NCI-H2107 (cell line): ENCODE measurements around the gene ZC3H7B.
"Not testable (repeated sequence)": the region's sequence is repeated elsewhere in the genome, so short reads cannot be mapped to it uniquely, and the experiment has no call there.

Experiments
- DNase-seq: peaks from one replicate; lab custom pipeline; 2025; lab: John Stamatoyannopoulos, UW

Gene ZC3H7B

GRCh38 chr22:41285820-41286638, 15.3 kb upstream of the ZC3H7B start, which contains the start of gene RANGAP1:
Gene RANGAP1, minus strand, starts transcription at chr22:41286187. Its CDS starts 5,143 bp downstream, at chr22:41281044.
- peak; percentile 92 for DNase-seq

GRCh38 chr22:41286639-41287091, 14.7 kb upstream of the ZC3H7B start:
- DNase-seq, result no peak

- no peak for DNase-seq
Observed at GRCh38 chr22:41288245-41288946, 12.9 kb upstream of the ZC3H7B start.

- no peak for DNase-seq
Observed at GRCh38 chr22:41289671-41290070, 11.7 kb upstream of the ZC3H7B start.

GRCh38 chr22:41290262-41291221, 10.8 kb upstream of the ZC3H7B start:
- DNase-seq, result no peak

GRCh38 chr22:41294816-41295215, 6.5 kb upstream of the ZC3H7B start:
- DNase-seq, result not testable (repeated sequence)

- DNase-seq, result no peak
Observed at GRCh38 chr22:41296826-41297667, 4.3 kb upstream of the ZC3H7B start.

GRCh38 chr22:41300661-41301060, 664 bp upstream of the ZC3H7B start:
- no peak for DNase-seq

- no peak for DNase-seq
Observed at GRCh38 chr22:41302021-41302767, 869 bp downstream of the ZC3H7B start.

- DNase-seq, result no peak
Observed at GRCh38 chr22:41302811-41303210, 1.5 kb downstream of the ZC3H7B start.

- DNase-seq, result no peak
Observed at GRCh38 chr22:41305646-41306045, 4.3 kb downstream of the ZC3H7B start.

GRCh38 chr22:41308054-41308453, 6.7 kb downstream of the ZC3H7B start:
- no peak for DNase-seq

- DNase-seq, result no peak
Observed at GRCh38 chr22:41308544-41308947, 7.2 kb downstream of the ZC3H7B start.

- DNase-seq, result no peak
Observed at GRCh38 chr22:41310336-41310735, 9.0 kb downstream of the ZC3H7B start.

- DNase-seq, result no peak
Observed at GRCh38 chr22:41311487-41311886, 10.2 kb downstream of the ZC3H7B start.

- no peak for DNase-seq
Observed at GRCh38 chr22:41314821-41315220, 13.5 kb downstream of the ZC3H7B start.

GRCh38 chr22:41315586-41315985, 14.3 kb downstream of the ZC3H7B start:
- DNase-seq, result no peak

- DNase-seq, result no peak
Observed at GRCh38 chr22:41320416-41321240, 19.3 kb downstream of the ZC3H7B start.

GRCh38 chr22:41324821-41325528, 23.6 kb downstream of the ZC3H7B start:
- no peak for DNase-seq
